Measurements from ENCODE around the gene SERBP1.

The SERBP1 gene

DNA sequence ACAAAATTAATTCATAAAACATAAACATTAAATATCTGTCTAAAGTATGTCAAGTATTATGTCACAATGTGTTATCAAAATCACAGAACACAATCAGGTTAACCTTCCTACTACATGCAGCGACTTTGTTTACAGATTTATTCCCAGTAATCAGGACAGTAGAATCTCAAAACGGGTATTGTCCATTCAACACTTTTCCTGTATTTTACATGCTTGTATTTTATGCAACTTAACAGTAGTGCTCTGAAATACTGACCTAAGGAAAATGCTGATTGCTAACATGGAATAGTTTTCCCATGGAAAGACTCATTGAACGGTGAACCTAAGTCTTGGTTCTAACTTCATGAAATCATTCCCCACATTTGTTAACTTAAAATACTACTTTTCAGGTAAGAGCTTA lies 2.3 kb downstream of the SERBP1 start:
- TF ChIP-seq TAF1 (IDR thresholded peaks at IDR 0.05; ENCODE audit: borderline replicate concordance, insufficient read depth, low read length) (no peak), POLR2AphosphoS5 (IDR thresholded peaks at IDR 0.05; ENCODE audit: low read depth, low read length) (no peak), FOXP2 (optimal IDR thresholded peaks at IDR 0.05; ENCODE audit: borderline replicate concordance, extremely low read depth, extremely low read length, insufficient read depth) (no peak), SIN3A (IDR thresholded peaks at IDR 0.05; ENCODE audit: borderline replicate concordance, insufficient read depth, low read length) (no peak)
- TF ChIP-seq, protein P1, sequence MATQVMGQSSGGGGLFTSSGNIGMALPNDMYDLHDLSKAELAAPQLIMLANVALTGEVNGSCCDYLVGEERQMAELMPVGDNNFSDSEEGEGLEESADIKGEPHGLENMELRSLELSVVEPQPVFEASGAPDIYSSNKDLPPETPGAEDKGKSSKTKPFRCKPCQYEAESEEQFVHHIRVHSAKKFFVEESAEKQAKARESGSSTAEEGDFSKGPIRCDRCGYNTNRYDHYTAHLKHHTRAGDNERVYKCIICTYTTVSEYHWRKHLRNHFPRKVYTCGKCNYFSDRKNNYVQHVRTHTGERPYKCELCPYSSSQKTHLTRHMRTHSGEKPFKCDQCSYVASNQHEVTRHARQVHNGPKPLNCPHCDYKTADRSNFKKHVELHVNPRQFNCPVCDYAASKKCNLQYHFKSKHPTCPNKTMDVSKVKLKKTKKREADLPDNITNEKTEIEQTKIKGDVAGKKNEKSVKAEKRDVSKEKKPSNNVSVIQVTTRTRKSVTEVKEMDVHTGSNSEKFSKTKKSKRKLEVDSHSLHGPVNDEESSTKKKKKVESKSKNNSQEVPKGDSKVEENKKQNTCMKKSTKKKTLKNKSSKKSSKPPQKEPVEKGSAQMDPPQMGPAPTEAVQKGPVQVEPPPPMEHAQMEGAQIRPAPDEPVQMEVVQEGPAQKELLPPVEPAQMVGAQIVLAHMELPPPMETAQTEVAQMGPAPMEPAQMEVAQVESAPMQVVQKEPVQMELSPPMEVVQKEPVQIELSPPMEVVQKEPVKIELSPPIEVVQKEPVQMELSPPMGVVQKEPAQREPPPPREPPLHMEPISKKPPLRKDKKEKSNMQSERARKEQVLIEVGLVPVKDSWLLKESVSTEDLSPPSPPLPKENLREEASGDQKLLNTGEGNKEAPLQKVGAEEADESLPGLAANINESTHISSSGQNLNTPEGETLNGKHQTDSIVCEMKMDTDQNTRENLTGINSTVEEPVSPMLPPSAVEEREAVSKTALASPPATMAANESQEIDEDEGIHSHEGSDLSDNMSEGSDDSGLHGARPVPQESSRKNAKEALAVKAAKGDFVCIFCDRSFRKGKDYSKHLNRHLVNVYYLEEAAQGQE (IDR thresholded peaks at IDR 0.05; ENCODE audit: insufficient read depth in 1 of 2, low read depth in 2 of 2, low read length in 2 of 2): no peak

DNA sequence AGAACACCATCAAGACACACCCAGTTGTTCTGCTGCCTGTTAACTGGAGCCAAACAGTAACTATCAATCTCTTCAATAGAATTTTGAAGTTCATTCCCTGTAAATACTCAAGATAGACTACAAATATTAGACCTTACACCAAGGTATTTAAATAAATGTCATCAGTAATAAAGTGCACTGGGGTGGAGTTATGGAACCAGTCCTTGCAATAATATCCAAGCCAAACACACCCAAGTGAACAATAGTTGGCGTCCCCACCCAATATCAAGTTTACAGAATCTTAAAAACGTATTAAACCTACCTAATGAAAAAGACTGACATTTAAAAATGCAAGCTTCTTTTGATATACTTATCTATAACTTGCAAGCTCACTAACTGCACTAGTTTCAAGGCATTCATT lies 2.7 kb downstream of the SERBP1 start:
- TF ChIP-seq SIN3A (IDR thresholded peaks at IDR 0.05; ENCODE audit: borderline replicate concordance, insufficient read depth, low read length) (no peak), TAF1 (IDR thresholded peaks at IDR 0.05; ENCODE audit: borderline replicate concordance, insufficient read depth, low read length) (no peak), POLR2AphosphoS5 (IDR thresholded peaks at IDR 0.05; ENCODE audit: low read depth, low read length) (no peak), FOXP2 (optimal IDR thresholded peaks at IDR 0.05; ENCODE audit: borderline replicate concordance, extremely low read depth, extremely low read length, insufficient read depth) (no peak)
- TF ChIP-seq, protein P1 (IDR thresholded peaks at IDR 0.05; ENCODE audit: insufficient read depth in 1 of 2, low read depth in 2 of 2, low read length in 2 of 2): no peak

DNA sequence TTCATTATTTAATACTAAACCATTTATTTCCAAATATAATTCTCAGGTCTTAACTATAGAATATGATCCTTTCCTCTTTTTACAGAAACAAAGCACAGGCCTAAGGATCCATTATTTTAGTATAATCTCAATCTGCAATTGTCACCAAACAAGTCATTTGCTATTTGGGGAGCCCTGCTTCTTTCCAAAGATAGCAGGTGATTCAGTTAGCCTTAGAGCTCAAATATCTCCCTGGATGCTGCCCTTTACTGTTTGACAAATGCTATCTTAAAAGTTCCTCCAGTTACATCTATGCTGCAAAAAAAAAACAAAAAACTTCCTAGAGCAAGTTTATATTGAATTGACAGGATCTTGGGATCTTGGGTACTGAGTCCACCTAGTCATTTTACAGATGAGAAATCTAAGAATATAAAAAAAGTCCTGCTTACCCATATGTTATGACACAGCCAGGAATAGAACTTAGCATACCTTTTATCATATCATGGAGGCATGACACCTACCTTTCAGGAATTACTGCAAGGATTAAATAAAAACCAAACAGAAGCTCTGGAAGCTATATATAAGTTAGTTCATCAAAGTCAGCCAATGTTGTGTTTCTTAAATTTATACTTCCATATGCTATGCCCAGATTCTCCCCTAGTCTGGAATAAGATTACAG lies 9.2 kb downstream of the SERBP1 start:
- TF ChIP-seq, protein P1 (IDR thresholded peaks at IDR 0.05; ENCODE audit: insufficient read depth in 1 of 2, low read depth in 2 of 2, low read length in 2 of 2): no peak
- no peak for TF ChIP-seq TAF1 (IDR thresholded peaks at IDR 0.05; ENCODE audit: borderline replicate concordance, insufficient read depth, low read length)
- no peak for TF ChIP-seq SIN3A (IDR thresholded peaks at IDR 0.05; ENCODE audit: borderline replicate concordance, insufficient read depth, low read length)
- no peak for TF ChIP-seq POLR2AphosphoS5 (IDR thresholded peaks at IDR 0.05; ENCODE audit: low read depth, low read length)
- no peak for TF ChIP-seq FOXP2 (optimal IDR thresholded peaks at IDR 0.05; ENCODE audit: borderline replicate concordance, extremely low read depth, extremely low read length, insufficient read depth)

DNA sequence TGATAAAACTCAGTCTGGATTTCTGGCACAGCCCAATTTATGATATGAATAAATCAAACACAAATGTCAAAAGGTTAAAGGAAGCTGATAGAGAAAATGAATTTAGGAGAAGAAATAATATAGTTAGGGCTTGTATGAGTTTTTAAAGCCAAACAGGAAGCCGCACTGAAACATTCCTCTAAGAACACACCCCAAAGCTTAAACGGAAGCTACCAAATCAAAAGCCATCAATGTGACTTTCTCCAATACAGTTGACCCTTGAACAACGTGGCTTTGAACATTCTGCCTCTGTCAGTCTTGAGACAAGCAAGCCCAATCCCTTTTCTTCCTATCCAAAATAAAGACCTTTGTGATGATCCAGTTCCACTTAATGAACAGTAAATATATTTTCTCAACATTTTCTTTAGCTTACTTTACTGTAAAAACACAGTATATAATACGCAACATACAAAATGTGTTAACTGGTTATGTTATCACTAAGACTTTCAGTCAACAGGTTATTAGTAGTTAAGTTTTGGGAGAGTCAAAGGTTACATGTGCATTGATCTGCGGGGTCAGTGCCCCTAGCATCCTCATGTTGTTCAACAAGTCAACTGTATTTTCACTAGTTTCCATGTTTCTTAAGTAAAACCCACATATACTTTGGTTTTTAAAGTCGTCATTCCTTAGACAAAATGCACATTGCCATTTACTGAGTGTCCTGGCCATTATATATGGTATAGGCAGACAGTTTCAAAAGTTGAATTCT lies 11.2 kb downstream of the SERBP1 start:
- TF ChIP-seq SIN3A (IDR thresholded peaks at IDR 0.05; ENCODE audit: borderline replicate concordance, insufficient read depth, low read length) (no peak), POLR2AphosphoS5 (IDR thresholded peaks at IDR 0.05; ENCODE audit: low read depth, low read length) (no peak), FOXP2 (optimal IDR thresholded peaks at IDR 0.05; ENCODE audit: borderline replicate concordance, extremely low read depth, extremely low read length, insufficient read depth) (no peak)
- TF ChIP-seq, protein P1 (IDR thresholded peaks at IDR 0.05; ENCODE audit: insufficient read depth in 1 of 2, low read depth in 2 of 2, low read length in 2 of 2): no peak
